Measurements from ENCODE around the gene ETNPPL.

- TF ChIP-seq CTCF (IDR thresholded peaks at IDR 0.05; ENCODE audit: extremely low read depth in 1 of 2, insufficient read depth in 1 of 2, low read depth in 1 of 2, low read length in 2 of 2) (no peak), MAX (IDR thresholded peaks at IDR 0.05; ENCODE audit: insufficient read depth, insufficient read length) (no peak), EZH2 (IDR thresholded peaks at IDR 0.05; ENCODE audit: borderline replicate concordance, low read depth, low read length, severe bottlenecking) (no peak), MYC (IDR thresholded peaks at IDR 0.05; ENCODE audit: low read depth, low read length) (no peak), POLR2AphosphoS5 (IDR thresholded peaks at IDR 0.05; ENCODE audit: insufficient read depth, low read depth, low read length) (no peak), POLR2A (IDR thresholded peaks at IDR 0.05; ENCODE audit: low read depth, low read length) (no peak), FOS (IDR thresholded peaks at IDR 0.05; ENCODE audit: borderline replicate concordance, insufficient read depth, low read length) (no peak), JUN (IDR thresholded peaks at IDR 0.05; ENCODE audit: borderline replicate concordance, insufficient read depth, insufficient read length, low read depth) (no peak), GATA2 (IDR thresholded peaks at IDR 0.05; ENCODE audit: insufficient read depth, insufficient read length, low read depth, low read length) (no peak)
Measured at GRCh38 chr4:108702960-108703359, 59.9 kb downstream of the ETNPPL start.

All from endothelial cell of umbilical vein (primary cell).